ENCODE measurements around the gene GABBR2.

DNA sequence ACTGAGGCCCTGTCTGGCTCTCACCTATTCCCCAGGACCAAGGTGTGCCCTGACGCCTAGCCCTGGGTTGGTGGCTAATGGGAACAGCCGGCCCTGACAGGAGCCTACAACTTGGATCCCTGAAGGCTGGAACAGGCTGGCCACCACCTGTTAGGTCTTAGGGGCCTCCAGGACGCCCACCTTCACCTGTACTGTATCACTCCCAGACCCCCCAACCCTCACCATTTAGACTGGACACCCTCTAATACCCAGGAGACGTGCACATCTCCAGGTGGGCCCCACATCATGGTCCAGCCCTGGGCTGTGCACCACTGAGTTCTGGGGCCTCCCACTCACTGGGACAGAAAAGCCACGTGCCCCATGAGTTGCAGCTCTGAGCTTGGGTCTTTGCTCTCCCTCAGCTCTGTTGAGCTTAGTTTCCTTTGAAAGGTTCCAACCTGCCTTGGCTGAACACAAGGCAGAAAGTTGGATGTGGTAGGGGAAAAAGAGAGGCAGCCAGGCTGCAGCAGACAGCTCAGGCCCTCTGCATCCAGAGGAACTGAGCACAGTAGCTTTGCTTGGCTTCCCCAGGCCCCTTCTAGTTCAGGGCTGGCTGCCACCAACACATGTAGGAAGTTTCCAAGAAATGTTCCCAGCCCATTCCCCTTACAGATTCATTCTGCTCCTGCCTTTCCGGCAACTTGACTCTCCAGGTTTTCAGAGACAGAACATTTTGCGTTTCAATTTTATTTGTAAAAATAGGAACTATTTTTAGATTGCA, 336.5 kb downstream of the GABBR2 start:
- no peak for TF ChIP-seq MEF2A (IDR thresholded peaks at IDR 0.05; ENCODE audit: borderline replicate concordance, low read depth)
- TF ChIP-seq EP300 (IDR thresholded peaks at IDR 0.05; ENCODE audit: borderline replicate concordance in 1 of 2, low read depth in 1 of 2, low read length in 1 of 2): no peak
- TF ChIP-seq, protein P1, sequence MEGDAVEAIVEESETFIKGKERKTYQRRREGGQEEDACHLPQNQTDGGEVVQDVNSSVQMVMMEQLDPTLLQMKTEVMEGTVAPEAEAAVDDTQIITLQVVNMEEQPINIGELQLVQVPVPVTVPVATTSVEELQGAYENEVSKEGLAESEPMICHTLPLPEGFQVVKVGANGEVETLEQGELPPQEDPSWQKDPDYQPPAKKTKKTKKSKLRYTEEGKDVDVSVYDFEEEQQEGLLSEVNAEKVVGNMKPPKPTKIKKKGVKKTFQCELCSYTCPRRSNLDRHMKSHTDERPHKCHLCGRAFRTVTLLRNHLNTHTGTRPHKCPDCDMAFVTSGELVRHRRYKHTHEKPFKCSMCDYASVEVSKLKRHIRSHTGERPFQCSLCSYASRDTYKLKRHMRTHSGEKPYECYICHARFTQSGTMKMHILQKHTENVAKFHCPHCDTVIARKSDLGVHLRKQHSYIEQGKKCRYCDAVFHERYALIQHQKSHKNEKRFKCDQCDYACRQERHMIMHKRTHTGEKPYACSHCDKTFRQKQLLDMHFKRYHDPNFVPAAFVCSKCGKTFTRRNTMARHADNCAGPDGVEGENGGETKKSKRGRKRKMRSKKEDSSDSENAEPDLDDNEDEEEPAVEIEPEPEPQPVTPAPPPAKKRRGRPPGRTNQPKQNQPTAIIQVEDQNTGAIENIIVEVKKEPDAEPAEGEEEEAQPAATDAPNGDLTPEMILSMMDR (IDR thresholded peaks at IDR 0.05): no peak
- TF ChIP-seq FOXM1 (IDR thresholded peaks at IDR 0.05; ENCODE audit: low read depth): no peak
- no peak for TF ChIP-seq RFX5 (IDR thresholded peaks at IDR 0.05; ENCODE audit: low read length)
- TF ChIP-seq USF2 (IDR thresholded peaks at IDR 0.05; ENCODE audit: borderline replicate concordance, low read depth, low read length): no peak
- no peak for TF ChIP-seq MXI1 (IDR thresholded peaks at IDR 0.05; ENCODE audit: low read depth, low read length)
- TF ChIP-seq MAX (IDR thresholded peaks at IDR 0.05; ENCODE audit: low read depth): no peak
- no peak for TF ChIP-seq NFIC (IDR thresholded peaks at IDR 0.05; ENCODE audit: borderline replicate concordance)
- no peak for TF ChIP-seq RAD21 (IDR thresholded peaks at IDR 0.05; ENCODE audit: low read length)
- no peak for TF ChIP-seq POLR2AphosphoS5 (IDR thresholded peaks at IDR 0.05; ENCODE audit: low read depth, low read length)
- TF ChIP-seq, protein P2, sequence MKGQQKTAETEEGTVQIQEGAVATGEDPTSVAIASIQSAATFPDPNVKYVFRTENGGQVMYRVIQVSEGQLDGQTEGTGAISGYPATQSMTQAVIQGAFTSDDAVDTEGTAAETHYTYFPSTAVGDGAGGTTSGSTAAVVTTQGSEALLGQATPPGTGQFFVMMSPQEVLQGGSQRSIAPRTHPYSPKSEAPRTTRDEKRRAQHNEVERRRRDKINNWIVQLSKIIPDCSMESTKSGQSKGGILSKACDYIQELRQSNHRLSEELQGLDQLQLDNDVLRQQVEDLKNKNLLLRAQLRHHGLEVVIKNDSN (IDR thresholded peaks at IDR 0.05; ENCODE audit: borderline replicate concordance, low read depth): no peak
